T-helper 2 cell (primary cell): ENCODE data around the gene MPP7.
"Not testable (repeated sequence)": the region's sequence is repeated elsewhere in the genome, so short reads cannot be mapped to it uniquely, and the experiment has no call there.

Experiments
- DNase-seq, 5 experiments: peaks; one replicate each; pipeline versions ENCODE4 v3.0.0 to v3.0.0-alpha.2; 2012 to 2022
- total RNA-seq, 2 donors: gene quantifications; one replicate each; lab custom pipeline; 2026; lab: John Stamatoyannopoulos, UW

MPP7 gene
- total RNA-seq: 40.8 to 55.4 reads per million in 2 donors

DNA sequence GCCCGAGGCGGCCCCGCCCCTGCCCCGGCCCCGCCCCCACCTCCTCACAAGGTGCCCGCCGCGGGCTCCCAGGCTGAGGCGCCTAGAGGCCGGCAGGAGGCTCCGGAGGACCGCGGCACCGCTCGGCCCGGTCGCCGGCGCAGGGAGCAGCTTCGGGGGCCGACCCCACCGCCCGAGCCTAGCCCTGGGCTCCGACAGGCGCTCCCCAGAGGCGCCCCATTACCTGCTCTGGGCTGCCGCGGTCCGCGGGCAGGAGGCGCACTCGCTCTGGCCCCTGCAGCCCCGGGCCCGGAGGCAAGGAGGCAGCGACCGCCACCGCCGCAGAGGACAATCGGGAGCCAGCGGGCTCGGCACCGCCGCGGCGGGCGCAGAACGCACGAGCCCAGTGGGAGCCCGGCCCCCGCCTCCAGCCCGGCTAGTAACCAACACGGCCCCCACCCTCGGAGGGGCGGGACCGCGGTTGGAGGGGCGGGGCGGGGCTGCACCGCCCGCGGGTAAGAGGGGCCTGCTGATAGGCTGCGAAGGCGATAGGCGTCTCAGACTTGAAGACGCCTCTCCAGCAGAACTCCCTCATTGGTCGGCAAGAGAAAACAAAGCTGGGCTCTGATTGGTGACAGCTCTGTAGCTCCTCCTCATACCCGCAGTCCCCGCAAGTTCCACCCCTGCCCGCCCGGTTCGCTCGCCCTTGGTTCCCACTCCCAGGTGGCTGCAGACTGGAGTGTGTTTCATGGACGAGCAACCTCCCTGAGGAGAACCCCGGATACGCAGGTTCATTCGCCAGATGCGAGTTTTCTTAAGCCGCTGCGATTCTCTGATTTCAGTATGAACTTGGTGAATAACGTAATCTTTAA, at the start of gene MPP7:
Gene MPP7, minus strand, starts transcription at position 427 of the 851 bp plus-strand sequence. CDS start 64,460 bp downstream, outside the sequence.
- DNase-seq: peak; percentile 93 to 98 (median 94)

DNA sequence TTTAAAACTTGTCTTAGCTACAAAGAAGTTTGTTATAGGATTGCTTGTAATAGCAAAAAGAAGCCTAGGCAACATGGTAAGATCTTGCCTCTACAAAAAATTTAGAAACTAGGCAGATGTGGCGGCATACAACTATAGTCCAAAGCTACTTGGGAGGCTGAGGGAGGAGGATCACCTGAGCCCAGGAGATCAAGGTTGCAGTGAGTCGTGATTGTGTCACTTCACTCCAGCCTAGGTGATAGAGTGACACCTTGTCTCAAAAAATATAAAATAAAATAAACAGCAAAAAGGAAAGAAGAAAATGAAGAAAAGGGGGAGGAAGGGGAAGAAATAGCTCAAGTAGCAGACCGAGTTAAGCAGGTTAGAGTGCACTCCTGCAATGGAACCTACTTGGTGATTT, 47.0 kb upstream of the MPP7 start:
- DNase-seq: no peak

DNA sequence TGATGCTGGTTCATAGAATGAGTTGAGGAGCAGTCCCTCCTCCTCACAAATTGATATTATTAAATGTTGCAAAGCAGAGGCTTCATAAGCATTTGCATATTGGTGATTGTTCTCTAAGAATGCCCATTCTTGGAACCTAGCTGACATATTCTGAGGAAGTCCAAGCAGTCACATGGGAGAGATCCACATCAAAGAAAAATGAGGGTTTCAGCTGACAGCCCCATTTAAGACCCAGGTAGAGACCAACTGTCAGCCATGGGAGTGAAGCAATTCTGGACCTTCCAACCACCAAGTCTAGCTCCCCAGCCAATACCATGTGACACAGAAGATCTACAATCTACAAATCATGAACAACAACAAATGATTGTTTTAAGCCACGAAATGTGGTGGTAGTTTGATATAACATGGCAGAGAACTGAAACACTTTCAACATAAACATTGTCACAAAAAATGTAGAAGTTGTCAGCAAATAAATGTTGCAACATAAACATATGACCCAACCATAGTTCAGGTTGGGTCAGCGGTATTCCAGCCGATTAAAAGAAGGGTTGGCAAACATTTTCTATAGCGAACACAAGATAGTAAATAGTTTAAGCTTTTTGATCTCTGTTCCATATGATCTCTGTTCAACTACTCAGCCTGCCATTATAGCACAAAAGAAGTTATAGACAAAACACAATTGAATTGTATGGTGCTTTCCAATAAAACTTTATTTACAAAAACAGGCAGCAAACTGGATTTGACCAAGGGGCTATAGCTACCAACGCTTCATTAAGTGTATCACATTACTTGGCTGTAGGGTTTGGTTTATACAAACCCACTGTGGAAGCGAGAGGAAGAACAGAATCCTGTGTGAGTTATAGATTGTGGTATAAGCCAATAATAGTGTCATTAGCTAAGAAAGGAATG, 41.4 kb upstream of the MPP7 start:
- no peak for DNase-seq

GRCh38 chr10:28343252-28343651, 40.4 kb upstream of the MPP7 start:
- DNase-seq: no peak

GRCh38 chr10:28341679-28342078, 38.8 kb upstream of the MPP7 start:
- DNase-seq: not testable (repeated sequence)

DNA sequence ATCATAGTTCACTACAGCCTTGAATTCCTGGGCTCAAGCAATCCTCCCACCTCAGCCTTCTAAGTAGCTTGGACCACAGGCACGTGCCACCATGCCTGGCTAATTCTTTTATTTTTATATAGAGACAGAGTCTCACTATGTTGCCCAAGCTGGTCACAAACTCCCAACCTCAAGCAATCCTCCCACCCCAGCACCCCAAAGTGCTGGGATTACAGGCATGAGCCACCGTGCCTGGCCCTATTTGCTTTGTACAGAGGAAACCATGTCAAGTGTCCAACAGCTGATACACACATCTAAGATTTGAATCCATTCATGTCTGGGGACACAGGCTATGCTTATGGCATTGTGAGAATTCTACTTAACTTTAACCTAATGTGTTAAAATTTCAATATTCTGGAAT, 29.9 kb upstream of the MPP7 start:
- peak in 1 of 5 experiments; percentile 3 for DNase-seq

- peak in 2 of 5 experiments; percentile 13 to 22 for DNase-seq
Measured at GRCh38 chr10:28331841-28332240, 29.0 kb upstream of the MPP7 start.

- no peak for DNase-seq
Measured at GRCh38 chr10:28331066-28331465, 28.2 kb upstream of the MPP7 start.

- DNase-seq: no peak
Measured at GRCh38 chr10:28328346-28328745, 25.5 kb upstream of the MPP7 start.

DNA sequence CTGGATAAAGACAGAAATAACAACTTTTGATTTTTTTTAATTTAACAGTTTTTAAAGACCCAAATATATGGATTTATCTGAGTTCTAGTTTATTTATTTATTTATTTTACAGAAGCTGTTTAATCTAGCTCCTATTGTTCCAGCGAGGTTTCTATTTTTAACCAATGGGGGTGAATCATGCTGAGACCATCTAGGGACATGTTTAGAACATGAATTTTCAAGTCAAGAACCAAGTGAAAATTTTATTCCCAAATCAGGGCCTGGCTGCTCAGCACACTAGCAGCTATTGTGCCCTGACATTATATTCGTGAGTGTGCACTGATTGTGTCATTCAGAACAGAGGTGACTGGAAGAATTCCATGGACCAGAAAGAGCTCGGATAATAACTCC, 24.6 kb upstream of the MPP7 start:
- no peak for DNase-seq

GRCh38 chr10:28326516-28327490, 23.9 kb upstream of the MPP7 start:
- no peak for DNase-seq

DNA sequence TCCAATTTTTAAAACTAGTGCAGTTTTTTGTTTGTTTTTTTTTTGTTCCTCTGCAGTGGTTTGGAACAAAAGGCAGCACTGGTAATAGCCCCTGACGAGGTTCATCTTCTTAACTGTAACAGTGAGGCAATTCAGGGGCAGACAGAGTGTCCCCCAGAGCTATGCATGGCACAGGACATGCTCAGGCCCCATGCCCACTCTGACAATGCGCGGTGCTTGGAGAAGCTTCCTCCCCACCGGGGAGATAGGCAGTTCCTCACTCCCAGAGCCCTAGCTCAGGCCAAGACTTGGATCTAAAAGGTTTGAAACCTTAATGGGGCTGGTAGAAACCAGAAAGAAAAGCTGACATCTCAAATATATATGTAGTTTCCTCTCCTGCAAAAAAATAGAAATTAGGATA, 17.9 kb upstream of the MPP7 start:
- DNase-seq: no peak

- DNase-seq: no peak
Measured at GRCh38 chr10:28320090-28320489, 17.2 kb upstream of the MPP7 start.

- DNase-seq: not testable (repeated sequence)
Measured at GRCh38 chr10:28319061-28319460, 16.2 kb upstream of the MPP7 start.

GRCh38 chr10:28318626-28319025, 15.8 kb upstream of the MPP7 start:
- DNase-seq: no peak

DNA sequence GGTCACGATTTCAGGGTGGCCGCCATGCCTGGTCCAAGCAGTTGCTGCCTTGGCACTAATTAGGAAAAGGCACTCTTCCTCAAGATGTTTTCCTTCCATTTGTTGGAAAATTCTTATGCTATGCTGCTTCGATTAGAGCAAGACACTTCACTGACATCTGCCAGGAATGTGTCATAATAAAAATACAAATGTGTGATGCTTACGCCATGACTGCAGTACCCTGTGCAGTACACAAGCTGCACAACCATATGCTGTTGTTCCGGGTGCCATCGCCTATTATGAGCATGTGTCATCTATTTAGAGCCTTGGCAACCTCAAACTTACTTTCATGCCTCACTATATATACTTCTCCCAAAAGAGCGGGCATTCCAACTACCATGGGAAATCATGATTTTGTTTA, 14.9 kb upstream of the MPP7 start:
- no peak for DNase-seq

GRCh38 chr10:28316696-28317095, 13.8 kb upstream of the MPP7 start:
- no peak for DNase-seq

- no peak for DNase-seq
Measured at GRCh38 chr10:28315140-28315539, 12.3 kb upstream of the MPP7 start.

GRCh38 chr10:28314211-28314610, 11.3 kb upstream of the MPP7 start:
- DNase-seq: no peak

GRCh38 chr10:28312572-28312971, 9.7 kb upstream of the MPP7 start:
- DNase-seq: no peak

GRCh38 chr10:28311104-28311503, 8.2 kb upstream of the MPP7 start:
- DNase-seq: no peak

DNA sequence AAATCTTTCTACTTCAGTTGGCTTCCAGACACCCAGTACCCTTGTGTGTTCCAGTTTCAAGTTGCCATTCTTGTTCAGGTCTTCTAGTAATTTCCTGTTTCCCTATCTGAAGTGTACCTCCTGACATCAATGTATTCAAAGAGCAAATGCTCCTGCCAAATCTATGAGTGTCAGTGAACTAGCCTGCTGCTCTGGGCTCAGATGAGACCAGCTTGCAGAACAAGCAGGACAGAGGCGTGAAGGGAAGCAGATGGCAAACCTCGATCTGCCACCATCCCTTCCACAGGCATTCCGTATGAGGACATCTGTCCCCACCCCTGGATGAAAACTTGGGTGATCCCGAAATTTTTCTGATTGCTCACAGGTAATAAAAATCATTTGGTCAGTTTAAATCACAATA, 4.4 kb upstream of the MPP7 start:
- no peak for DNase-seq
